ENCODE results near the gene PUS7.

- TF ChIP-seq, protein P1, sequence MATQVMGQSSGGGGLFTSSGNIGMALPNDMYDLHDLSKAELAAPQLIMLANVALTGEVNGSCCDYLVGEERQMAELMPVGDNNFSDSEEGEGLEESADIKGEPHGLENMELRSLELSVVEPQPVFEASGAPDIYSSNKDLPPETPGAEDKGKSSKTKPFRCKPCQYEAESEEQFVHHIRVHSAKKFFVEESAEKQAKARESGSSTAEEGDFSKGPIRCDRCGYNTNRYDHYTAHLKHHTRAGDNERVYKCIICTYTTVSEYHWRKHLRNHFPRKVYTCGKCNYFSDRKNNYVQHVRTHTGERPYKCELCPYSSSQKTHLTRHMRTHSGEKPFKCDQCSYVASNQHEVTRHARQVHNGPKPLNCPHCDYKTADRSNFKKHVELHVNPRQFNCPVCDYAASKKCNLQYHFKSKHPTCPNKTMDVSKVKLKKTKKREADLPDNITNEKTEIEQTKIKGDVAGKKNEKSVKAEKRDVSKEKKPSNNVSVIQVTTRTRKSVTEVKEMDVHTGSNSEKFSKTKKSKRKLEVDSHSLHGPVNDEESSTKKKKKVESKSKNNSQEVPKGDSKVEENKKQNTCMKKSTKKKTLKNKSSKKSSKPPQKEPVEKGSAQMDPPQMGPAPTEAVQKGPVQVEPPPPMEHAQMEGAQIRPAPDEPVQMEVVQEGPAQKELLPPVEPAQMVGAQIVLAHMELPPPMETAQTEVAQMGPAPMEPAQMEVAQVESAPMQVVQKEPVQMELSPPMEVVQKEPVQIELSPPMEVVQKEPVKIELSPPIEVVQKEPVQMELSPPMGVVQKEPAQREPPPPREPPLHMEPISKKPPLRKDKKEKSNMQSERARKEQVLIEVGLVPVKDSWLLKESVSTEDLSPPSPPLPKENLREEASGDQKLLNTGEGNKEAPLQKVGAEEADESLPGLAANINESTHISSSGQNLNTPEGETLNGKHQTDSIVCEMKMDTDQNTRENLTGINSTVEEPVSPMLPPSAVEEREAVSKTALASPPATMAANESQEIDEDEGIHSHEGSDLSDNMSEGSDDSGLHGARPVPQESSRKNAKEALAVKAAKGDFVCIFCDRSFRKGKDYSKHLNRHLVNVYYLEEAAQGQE (IDR thresholded peaks at IDR 0.05; ENCODE audit: insufficient read depth in 1 of 2, low read depth in 2 of 2, low read length in 2 of 2), result no peak
- TF ChIP-seq POLR2AphosphoS5 (IDR thresholded peaks at IDR 0.05; ENCODE audit: low read depth, low read length), result no peak
These were observed 45.0 kb upstream of the PUS7 start for GRCh38 chr7:105567024-105567423.

All from PFSK-1 (cell line).